ACC112 (cell line): ENCODE data around the gene KIRREL2.

ENCODE experiments used
- H2AFZ ChIP-seq: fragments of 200-600 bp; sonication (generic); one replicate; pipeline ENCODE4 v1.6.0; 2017; ENCODE audit warnings: antibody characterized with exemption, low read length; ENCODE audit not compliant: unreplicated experiment
- H3K27ac ChIP-seq: fragments of 200-600 bp; sonication (generic); 2 replicates; pipeline ENCODE4 v1.5.1; 2014; ENCODE audit warnings: low read depth, mild to moderate bottlenecking, antibody characterized with exemption, low read length, moderate library complexity
- H3K27me3 ChIP-seq: fragments of 200-600 bp; sonication (generic); 2 replicates; pipeline ENCODE4 v1.6.1; 2014; ENCODE audit warnings: mild to moderate bottlenecking, antibody characterized with exemption, low read length, moderate library complexity, mixed read lengths; ENCODE audit not compliant: insufficient read depth
- H3K36me3 ChIP-seq: fragments of 200-600 bp; sonication (generic); 2 replicates; pipeline ENCODE4 v1.6.1; 2016; ENCODE audit warnings: mild to moderate bottlenecking, antibody characterized with exemption, low read length, moderate library complexity, mixed read lengths; ENCODE audit not compliant: insufficient read depth
- H3K4me1 ChIP-seq: fragments of 200-600 bp; sonication (generic); one replicate; pipeline ENCODE4 v1.6.1; 2016; ENCODE audit warnings: low read length, mixed read lengths; ENCODE audit not compliant: insufficient read depth, unreplicated experiment, control insufficient read depth
- H3K4me3 ChIP-seq: fragments of 200-600 bp; sonication (generic); 2 replicates; pipeline ENCODE4 v1.5.1; 2014; ENCODE audit warnings: mild to moderate bottlenecking, low read depth, low read length
- H3K79me2 ChIP-seq: fragments of 200-600 bp; sonication (generic); one replicate; pipeline ENCODE4 v1.6.0; 2016; ENCODE audit warnings: low read length; ENCODE audit not compliant: control insufficient read depth, unreplicated experiment, insufficient read depth

The KIRREL2 gene

DNA sequence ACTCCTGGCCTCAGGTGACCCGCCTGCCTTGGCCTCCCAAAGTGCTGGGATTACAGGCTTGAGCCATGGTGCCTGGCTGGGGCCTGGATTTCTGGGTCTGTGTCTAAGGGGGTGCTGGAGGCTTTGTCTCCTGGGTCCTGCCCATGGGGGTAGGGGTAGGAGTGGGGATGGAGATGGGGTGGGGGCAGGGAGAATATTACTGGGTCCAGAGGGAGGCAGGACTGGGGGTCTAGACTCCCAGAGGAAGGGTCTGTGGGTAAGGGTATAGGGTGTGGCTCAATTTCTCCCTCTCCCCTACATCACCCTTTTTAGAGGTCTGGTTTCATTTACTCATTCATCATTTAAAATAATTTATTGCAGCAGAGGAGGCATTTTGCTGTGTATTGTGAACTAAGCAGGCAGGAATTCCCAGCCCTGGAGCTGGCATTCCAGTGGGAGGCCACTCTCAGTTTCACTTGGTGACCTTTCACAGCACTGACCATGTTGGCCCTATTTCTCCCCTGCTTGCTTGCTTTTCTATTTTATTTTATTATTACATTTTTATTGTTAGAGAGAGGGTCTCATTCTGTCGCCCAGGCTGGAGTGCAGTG is 44.4 kb downstream of the KIRREL2 start:
- H3K36me3 ChIP-seq: no peaks in the 10 kb centered on the region
- peaks cover 12% of the 10 kb centered on the region for H3K4me1 ChIP-seq
- no peak overlapping the region for H2AFZ ChIP-seq
- peak overlapping the region; percentile 45 for H3K4me3 ChIP-seq
- no peaks in the 10 kb centered on the region for H3K27me3 ChIP-seq
- peaks cover 9% of the 10 kb centered on the region for H3K79me2 ChIP-seq
- peak overlapping the region; percentile 26; the same call in 1 of the 2 replicates for H3K27ac ChIP-seq

DNA sequence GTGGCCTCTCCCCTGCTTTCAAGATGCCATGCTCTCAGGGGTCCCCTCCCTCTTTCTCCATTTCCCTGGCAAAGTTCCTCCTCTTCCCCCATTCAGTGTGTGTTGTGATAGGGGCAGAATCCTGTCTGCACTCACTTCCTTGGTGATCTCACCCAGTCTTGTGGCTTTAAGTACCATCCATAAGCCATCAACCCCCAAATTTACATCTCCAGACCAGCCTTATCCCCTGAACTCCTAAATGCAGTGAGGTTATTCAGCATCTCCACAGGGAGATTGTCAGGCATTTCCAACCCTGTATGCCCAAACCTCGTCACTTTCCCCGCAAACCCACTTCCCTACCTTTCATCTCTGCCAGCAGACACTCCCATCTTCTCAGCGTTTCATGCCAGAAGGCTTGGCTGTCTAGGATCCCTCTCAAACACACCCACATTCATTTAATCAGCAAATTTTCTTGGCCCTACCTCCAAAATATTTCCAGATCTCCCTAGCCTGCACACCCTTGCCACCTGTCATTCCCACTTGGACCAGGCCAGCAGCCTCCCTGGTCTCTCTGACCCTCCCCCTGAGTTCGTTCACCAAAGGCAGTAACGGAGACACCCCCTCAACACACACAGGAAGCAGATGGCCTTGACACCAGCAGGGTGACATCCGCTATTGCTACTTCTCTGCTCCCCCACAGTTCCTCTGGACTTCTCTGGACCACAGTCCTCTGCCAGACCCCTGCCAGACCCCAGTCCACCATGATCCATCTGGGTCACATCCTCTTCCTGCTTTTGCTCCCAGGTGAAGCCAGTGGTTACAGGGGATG is 45.3 kb downstream of the KIRREL2 start, which contains the start of gene HCST:
Gene HCST, plus strand, starts transcription at position 676 of the 808 bp plus-strand sequence. Its CDS starts 65 bp downstream, at position 741.
- no peaks in the 10 kb centered on the region for H3K36me3 ChIP-seq
- 0 out of 2 replicates have a peak within 1 kb of the TSS, but pooled peaks have one; percentile 26 for H3K27ac ChIP-seq
- peak within 1 kb of the TSS; percentile 64 for H3K4me3 ChIP-seq
- peak within 1 kb of the TSS; percentile 72 for H2AFZ ChIP-seq
- peaks cover 9% of the 10 kb centered on the region for H3K79me2 ChIP-seq
- peaks cover 12% of the 10 kb centered on the region for H3K4me1 ChIP-seq
- H3K27me3 ChIP-seq: no peaks in the 10 kb centered on the region

- Histone ChIP-seq H3K27ac (no peak overlapping the region), H3K4me3 (peak overlapping the region; percentile 64), H3K79me2 (peaks cover 9% of the 10 kb centered on the region), H3K4me1 (peaks cover 12% of the 10 kb centered on the region), H3K36me3 (no peaks in the 10 kb centered on the region), H3K27me3 (no peaks in the 10 kb centered on the region), H2AFZ (peak overlapping the region; percentile 72)
These were observed 46.3 kb downstream of the KIRREL2 start for GRCh38 chr19:35902870-35903475.

- Histone ChIP-seq H3K4me3 (peak overlapping the region; percentile 64), H3K79me2 (peaks cover 7% of the 10 kb centered on the region), H3K27me3 (no peaks in the 10 kb centered on the region), H3K36me3 (no peaks in the 10 kb centered on the region), H2AFZ (peak overlapping the region; percentile 72), H3K27ac (no peak overlapping the region), H3K4me1 (peaks cover 9% of the 10 kb centered on the region)
These were observed 47.0 kb downstream of the KIRREL2 start for GRCh38 chr19:35903550-35904179.

GRCh38 chr19:35904311-35905068 is 47.8 kb downstream of the KIRREL2 start:
- Histone ChIP-seq H3K4me1 (peaks cover 9% of the 10 kb centered on the region), H3K27ac (no peak overlapping the region), H3K79me2 (peaks cover 2% of the 10 kb centered on the region), H3K36me3 (no peaks in the 10 kb centered on the region), H3K4me3 (no peak overlapping the region), H3K27me3 (no peaks in the 10 kb centered on the region), H2AFZ (no peak overlapping the region)

DNA sequence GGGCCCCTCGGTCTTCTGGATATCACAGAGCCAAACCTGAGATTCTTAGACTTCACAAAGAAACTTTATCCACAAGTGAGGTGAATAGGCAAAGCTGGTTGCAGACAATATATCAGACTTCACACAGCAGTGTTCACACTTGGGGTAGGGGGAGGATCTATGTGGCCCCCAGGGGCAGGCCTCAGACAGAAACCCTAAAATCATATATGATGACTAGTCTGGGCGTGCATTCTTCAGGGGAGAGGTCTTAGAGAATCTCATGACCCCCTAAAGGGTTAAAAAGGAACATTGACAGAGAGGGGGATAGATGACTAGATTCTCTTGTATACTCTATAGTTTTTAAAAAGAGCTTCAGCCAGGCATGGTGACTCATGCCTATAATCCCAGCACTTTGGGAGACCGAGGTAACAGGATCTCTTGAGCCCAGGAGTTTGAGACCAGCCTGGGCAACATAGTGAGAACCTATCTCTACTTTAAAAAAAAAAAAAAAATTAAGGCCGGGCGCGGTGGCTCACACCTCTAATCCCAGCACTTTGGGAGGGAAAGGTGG is 48.5 kb downstream of the KIRREL2 start:
- H2AFZ ChIP-seq: no peak overlapping the region
- H3K36me3 ChIP-seq: no peaks in the 10 kb centered on the region
- no peaks in the 10 kb centered on the region for H3K79me2 ChIP-seq
- H3K27me3 ChIP-seq: no peaks in the 10 kb centered on the region
- no peak overlapping the region for H3K4me3 ChIP-seq
- no peak overlapping the region for H3K27ac ChIP-seq
- H3K4me1 ChIP-seq: peaks cover 9% of the 10 kb centered on the region

DNA sequence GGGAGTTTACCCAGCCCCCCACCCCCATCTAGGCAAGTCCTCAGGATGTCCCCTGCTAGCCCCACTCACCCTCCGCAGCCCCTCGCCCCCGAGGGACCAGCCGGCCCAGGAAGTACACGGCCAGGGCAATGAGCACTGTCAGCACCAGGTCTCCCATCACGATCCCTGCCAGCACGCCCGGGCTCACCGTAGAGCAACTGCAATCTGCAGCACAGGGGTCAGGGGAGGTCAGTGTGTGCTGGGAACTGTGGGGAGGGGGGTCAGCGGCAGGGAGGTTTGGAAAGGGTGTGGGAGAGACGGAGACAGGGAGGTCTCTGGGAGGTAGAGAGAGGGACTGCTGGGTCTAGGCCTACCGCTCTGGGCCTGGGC is 50.6 kb downstream of the KIRREL2 start:
- no peak overlapping the region for H3K4me3 ChIP-seq
- H3K27me3 ChIP-seq: no peaks in the 10 kb centered on the region
- H2AFZ ChIP-seq: no peak overlapping the region
- no peaks in the 10 kb centered on the region for H3K79me2 ChIP-seq
- no peak overlapping the region for H3K27ac ChIP-seq
- H3K4me1 ChIP-seq: no peaks in the 10 kb centered on the region
- no peaks in the 10 kb centered on the region for H3K36me3 ChIP-seq

DNA sequence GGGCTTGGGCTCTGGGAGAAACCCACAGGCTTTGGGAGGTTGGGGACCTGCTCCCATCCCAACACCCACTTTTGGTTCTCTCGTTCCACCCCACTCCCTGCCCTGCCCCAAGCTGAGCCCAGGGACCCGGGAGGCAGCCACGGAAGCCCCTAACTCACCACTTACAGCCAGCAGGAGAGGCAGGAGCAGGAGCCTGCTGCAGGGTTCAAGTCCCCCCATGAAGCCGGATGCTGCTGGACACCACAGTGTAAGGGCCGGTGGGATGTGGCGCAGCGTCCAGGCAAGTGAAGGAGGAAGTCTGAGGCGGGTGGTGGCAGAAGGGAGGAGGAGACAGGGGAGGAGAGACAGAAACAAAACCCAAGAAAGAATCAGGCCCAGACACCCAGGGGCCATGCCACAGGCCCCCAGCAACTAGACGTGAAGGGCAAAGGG is 51.3 kb downstream of the KIRREL2 start, which contains the start of gene TYROBP:
Gene TYROBP, minus strand, starts transcription at position 286 of the 432 bp plus-strand sequence. Its CDS starts 67 bp downstream, at position 219.
- H3K4me1 ChIP-seq: no peaks in the 10 kb centered on the region
- H3K4me3 ChIP-seq: no peak within 1 kb of the TSS
- no peaks in the 10 kb centered on the region for H3K27me3 ChIP-seq

DNA sequence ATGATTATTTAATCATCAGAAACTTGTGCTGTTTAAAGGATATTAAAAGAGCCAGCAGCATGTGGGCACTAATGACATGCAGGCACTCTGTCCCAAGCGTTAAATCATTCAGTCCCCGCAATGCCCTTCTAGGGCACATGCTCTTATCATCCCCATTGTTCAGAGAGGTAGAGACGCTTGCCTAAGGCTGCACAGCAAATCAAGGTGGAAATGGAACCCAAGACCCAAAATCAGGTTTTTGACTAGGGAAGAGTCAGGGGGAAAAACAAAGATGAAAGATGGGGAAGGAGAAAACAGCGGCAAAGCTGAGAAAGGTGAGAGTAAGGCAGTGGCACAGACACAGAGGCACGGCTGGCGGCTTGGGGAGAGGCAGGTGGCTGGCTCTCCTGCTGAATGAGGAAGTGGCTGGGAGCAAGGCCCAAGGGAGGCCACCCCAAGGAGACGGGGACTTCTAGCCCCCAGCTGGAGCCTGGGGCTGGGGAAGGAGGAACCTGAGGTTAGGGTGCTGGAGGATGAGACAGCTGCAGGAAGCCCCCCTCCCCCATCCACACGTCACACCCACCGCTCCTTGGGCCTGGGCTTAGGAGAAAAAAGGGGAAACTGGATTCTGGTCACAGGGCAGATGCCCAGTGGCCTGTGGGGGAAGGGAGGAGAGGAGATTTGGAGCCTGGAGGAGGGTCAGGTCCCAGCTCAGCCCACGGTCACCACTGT is 52.4 kb downstream of the KIRREL2 start:
- Histone ChIP-seq H3K4me1 (no peaks in the 10 kb centered on the region), H3K36me3 (no peaks in the 10 kb centered on the region), H2AFZ (no peak overlapping the region), H3K79me2 (no peaks in the 10 kb centered on the region), H3K4me3 (no peak overlapping the region), H3K27me3 (no peaks in the 10 kb centered on the region), H3K27ac (no peak overlapping the region)

More for the DNA sequence above, 51.3 kb downstream of the KIRREL2 start, which contains the start of gene TYROBP:
- no peaks in the 10 kb centered on the region for H3K36me3 ChIP-seq
- no peak within 1 kb of the TSS for H3K27ac ChIP-seq
- no peaks in the 10 kb centered on the region for H3K79me2 ChIP-seq
- H2AFZ ChIP-seq: no peak within 1 kb of the TSS
